CD4-positive, alpha-beta T cell treated with Interleukin-4 for 1 hour (primary cell): ENCODE results near the gene NFATC1.

ENCODE experiments used
- DNase-seq, 2 donors: peaks; one replicate each; pipeline ENCODE4 v3.0.0-alpha.2; 2020 to 2022

The NFATC1 gene

DNA sequence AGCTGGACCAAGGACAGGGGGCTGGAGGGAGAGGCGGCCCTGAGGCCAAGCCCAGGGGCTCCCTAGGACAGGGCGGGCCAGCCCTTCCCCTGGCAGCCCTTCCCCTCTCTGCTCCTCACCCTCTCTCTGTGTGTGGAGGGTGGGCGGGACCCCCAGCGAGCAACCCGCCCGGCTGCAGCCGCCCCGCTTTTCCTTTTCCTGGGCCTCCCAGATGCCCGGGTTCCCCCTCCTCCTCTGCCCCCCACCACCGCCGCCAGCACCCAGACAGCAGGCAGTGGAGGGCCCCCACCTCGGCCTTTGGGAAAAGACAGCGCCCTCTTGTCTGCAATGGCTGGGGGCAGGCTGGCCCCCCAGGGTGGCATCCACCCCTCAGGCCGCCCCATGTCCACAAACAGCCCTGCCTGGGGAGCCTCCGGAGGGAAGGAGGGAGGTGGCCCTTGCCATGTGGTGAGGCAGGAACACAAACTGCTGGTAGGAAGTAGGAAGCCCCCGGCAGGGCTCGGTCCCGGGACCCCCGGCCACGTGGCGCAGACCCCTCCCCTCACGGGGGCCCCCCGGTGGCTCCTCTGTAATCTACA lies 148.7 kb downstream of the NFATC1 start:
- no peak for DNase-seq

DNA sequence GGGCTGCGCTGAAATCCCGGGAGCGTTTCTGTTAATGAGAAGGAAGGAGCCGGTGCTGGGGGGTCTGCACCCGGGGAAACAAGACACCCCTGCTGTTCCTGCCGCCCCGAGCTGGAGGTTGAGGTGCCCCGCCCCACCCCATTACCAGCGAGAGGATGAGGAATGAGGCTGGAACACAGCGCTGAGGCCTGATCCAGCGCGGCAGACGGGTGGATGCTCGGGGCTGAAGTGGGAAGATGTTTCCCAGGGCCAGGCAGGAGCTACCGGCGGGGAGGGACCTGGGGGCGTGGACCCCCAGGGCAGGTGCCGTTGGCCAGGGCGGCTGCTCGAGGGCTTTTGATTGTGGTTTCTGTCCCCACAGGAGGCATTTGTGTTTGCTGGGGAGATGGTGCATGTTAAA lies 149.5 kb downstream of the NFATC1 start:
- DNase-seq = no peak

DNA sequence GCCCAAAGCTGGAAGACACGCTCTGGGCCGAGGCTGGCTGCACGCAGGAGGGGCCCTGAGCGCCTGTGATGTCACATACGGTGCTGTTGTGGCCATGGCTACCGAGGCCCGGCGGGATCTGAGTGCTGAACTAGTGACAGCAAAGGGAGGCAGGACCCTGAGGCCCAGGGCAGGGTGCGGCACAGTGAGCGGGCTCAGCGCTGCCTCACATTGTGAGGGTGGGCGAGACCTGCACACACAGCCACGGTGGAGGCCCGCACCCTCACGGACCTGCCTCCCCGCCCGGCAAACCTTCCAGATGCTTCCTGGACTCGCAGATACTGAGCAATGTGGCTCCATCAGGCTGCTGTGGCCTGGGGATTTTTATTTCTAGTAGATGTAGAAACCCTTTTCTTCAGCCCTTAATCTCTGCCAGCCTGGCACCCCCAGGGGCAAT lies 150.0 kb downstream of the NFATC1 start:
- no peak for DNase-seq

GRCh38 chr18:79546781-79547272 lies 151.1 kb downstream of the NFATC1 start:
- DNase-seq = no peak

DNA sequence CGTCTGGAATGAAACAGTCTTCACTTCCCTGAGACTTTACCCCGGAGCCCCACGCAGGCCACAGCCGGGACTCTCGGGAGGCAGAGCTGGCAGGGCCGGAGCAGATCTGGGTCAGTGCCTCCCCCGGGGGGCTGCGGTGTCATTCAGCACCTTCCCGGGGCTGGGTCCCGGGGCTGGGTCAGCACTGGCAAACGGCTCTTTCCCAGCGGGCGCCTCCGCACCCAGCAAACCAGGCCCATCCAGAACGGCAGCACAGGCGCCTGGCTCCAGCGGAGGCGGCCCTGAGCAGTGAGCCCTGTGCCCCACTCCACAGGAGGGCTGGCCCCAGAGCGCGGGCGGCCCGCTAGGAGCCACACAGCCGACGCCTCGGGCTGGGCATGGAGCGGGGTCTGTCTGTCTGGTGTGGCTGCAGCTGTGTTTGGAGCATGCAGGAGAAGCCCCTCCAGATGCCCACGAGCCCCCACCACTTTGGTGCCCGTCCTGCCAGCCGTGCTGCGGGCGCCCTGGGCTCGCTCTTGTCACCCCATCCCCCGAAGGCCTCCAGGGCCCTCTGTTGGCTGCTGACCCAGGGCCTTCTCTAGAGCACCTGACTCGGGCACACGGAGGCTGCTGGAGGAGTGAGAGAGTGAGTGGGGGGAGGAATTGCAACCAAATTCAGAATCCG lies 151.8 kb downstream of the NFATC1 start:
- DNase-seq = no peak

GRCh38 chr18:79548077-79548450 lies 152.3 kb downstream of the NFATC1 start:
- no peak for DNase-seq

DNA sequence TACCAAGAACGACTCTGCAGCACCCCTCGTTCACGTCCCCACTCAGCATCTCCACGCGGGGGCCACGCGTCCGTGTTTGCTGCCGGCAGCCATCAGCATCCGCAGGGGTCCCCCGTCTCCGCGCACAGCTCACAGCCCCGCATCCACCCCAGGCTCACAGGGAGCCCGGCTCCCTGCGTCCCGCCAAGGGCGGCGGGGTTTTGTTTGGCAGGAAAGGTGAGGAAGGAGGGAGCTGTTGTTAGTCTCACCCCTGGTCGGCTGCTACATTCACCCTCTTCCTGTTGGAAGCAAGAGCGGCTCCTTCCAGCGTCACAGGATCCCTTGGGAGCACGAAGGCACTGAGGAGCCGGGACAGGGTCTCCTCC lies 152.9 kb downstream of the NFATC1 start:
- DNase-seq = no peak

GRCh38 chr18:79548986-79549637 lies 153.4 kb downstream of the NFATC1 start:
- DNase-seq = no peak

DNA sequence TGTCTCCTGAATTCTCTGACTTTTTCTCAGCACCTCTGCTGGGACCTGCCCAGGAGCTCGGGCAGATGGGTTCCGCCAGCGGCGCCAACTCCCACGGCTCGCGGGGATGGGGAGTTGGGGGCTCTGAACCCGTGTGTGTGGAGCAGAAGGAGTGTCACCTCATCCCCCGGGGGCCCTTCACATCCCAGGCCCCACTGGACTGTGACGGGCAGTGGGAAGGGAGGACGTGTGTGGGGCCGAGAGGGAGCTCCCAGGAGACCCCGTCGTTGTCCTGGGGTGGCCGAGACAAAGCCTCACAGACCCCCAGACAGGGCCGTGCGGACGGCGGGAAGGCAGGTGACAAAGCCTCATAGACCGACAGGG lies 153.9 kb downstream of the NFATC1 start:
- DNase-seq = no peak

GRCh38 chr18:79552140-79552631 lies 156.5 kb downstream of the NFATC1 start:
- peak in 1 of 2 donors; percentile 8 for DNase-seq

- DNase-seq = no peak
Measured at GRCh38 chr18:79552696-79553095, 157.0 kb downstream of the NFATC1 start.

GRCh38 chr18:79553154-79553553 lies 157.4 kb downstream of the NFATC1 start:
- DNase-seq = no peak

GRCh38 chr18:79553696-79554095 lies 158.0 kb downstream of the NFATC1 start:
- peak in 1 of 2 donors; percentile 8 for DNase-seq

DNA sequence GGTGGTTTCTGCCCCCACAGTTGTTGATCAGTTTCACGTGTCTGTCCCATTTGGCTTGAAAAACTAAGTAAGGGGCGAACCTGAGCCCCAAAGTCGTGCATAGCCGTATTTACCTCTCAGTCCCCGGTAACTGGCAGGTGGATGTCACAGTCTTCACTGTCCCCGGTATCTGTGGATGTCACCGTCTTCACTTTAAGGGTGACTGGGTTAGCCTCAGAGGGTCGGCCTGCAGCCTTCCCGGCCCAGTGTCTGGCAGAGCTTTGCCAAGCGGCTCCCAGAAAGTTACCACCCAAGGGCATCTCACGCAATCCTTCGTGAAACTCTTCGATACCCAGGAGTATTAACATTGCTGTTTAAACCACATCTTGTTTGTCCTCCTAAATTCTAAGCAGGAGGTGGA lies 158.6 kb downstream of the NFATC1 start:
- no peak for DNase-seq

DNA sequence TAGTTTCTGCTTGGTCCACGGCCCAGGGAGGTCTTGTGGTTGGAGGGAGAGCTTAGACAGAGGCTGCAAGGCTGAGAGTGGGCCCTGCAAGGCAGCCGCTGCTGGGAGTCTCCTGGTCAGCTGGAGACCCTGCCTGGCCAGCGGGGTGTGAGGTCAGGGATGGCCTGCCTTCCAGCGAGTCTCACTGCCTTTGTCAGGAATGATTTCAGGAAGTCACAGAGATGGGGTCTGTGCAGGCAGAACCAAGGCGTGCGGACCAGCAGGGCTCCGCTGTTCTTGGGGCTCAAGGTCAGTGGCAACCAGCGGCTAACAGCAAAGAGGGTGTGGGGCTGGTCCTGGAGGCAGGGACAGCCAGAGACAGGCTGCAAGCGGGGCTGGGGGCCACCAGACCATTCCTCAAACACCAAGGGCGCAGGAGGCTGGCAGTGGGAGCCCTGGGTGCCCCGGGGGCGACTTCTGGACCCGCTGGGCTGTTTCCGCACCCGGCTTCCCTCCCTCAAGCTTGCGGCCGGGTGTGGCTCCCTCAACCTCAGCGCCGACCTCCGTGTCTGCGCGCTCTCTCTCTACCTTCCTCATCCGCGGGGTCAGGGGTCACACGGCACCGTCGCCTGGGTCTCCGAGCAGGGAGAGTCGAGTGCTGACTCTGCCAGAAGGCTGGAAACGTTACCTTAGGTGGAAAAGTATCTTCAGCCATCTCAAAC lies 159.4 kb downstream of the NFATC1 start:
- peak in 1 of 2 donors; percentile 8 for DNase-seq

DNA sequence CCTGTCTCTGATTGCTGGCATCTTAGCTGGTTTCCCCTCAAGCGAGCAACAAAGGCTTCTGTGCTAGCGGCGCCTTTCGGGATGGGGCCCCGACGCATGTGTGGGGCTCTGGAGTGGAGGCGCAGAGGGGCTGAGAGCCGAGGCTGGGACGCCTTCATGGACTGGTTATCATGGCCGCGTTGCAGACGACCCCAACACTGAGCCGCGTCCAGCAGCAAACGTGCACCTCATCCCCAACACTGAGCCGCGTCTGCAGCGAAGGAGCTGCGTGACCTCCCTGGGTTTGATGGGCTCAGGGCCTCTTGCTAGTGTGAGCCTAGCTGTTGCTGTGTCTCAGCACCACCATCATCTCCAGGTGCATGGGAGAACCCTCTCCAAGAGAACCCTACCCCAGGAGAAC lies 160.2 kb downstream of the NFATC1 start:
- peak in 1 of 2 donors; percentile 8 for DNase-seq

DNA sequence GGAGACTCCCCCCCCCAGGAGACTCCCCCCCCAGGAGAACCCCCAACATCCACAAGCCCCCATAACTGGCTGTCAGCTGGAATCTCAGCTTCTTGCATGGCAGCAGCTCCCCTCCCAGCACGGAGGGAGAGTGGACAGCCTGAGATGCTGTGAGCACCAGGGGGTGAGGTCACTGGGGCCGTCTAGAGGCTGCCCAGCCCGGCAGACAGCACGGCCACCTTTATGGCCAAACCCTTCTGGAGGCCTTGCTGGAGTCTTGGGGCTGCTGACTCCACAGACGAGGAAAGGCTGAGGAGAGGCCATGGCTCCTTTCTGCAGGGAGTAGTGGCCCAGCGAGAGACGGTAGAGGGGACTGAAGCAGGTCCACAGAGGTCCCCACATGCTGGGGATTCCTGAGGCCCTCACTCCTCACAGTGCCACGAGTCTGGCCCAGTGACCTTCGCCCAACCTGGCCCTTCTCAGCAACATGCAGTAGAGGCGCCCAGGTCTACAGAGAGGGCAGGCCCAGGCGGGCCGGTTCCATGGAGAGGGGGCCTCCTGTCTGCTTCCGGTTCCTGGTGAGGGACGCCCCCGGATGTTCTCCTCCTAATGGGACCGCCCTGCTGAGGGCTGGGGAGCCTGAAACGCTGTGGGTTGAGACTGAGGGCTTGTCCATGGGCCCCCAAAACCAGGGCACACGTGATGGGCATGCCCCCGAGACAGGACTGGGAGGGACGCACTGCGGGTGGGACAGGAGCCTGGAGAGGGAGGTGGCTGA lies 161.3 kb downstream of the NFATC1 start:
- peak in 1 of 2 donors; percentile 10 for DNase-seq

- peak in 1 of 2 donors; percentile 11 for DNase-seq
Measured at GRCh38 chr18:79558196-79558932, 162.6 kb downstream of the NFATC1 start.

DNA sequence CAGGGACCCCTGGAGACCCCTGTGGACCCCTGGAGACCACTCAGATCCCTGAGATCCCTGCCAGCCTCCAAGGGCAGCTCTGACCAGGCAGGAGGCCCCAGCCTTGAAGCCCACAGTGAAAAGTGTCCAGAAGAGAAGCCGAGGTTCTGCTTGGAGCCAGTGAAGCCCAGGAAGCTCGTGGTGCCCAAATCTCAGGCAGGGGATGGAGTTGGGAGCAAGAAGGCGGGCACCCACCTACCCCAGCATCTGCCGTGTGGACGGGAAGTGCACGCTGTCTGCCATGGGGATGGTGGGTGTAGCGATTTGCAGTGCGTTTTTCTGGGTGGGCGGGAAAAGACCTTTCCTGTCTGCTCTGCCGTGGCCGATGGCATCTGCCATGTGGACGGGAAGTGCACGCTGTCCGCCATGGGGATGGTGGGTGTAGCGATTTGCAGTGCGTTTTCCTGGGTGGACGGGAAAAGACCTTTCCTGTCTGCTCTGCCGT lies 163.2 kb downstream of the NFATC1 start:
- no peak for DNase-seq

GRCh38 chr18:79559436-79559835 lies 163.7 kb downstream of the NFATC1 start:
- no peak for DNase-seq

DNA sequence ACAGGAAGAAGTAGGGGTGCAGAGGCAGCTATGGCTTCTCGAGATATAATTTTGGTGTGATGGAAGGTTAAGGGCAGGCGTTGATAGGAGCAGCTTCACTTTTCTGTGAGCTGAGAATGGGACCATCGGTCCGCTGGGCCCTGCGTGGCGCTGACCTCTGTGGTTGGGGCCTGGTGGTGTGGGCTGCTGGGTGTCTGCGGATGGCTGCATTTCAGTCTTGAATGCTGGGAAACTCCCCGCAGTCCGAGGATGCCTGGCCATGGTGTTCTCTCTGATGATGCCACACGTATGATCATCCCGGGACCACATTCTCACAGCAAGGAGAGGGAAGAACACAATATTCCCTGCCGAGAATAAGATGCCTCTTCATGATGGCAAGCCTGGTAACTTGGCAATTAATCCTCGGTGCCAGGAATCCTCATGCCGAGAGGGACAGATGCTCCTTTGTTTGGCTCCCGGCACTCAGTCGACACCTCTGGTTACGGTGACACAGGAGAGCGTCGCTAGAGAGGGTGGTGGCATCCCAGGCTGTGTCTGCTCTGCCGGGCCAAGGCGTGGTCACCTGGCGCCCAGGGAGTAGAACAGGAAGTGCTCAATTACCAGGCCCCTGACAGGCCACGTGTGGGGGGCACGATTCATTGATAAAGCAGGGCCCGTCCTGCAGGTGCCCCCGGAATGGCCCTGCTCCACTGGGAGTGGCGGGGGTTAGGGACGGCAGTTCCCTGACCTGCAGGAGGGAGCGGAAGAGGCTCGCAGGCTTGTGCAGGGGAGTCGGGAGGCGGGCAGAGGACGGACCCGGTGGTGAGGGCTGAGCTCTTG lies 164.5 kb downstream of the NFATC1 start:
- no peak for DNase-seq
